ENCODE data around the gene UBE3C. TPM values are rescaled to one million over a fixed set of nuclear protein-coding genes. Genes with fewer than 3 reads are reported as not detected.
A peak's percentile ranks its signal among the peaks of the same experiment; 100 is the strongest.

The UBE3C gene
- total RNA-seq, 1 experiment from 2014 or later, result 87.6 TPM

GRCh38 chr7:157139810-157140510 is 1.2 kb downstream of the UBE3C start:
- TF ChIP-seq POLR2AphosphoS5 (IDR thresholded peaks at IDR 0.05; ENCODE audit: low read depth, low read length), result no peak
- TF ChIP-seq SIN3A (IDR thresholded peaks at IDR 0.05; ENCODE audit: borderline replicate concordance, insufficient read depth, low read depth, low read length), result no peak
- TF ChIP-seq TCF7L2 (IDR thresholded peaks at IDR 0.05; ENCODE audit: low read depth, low read length), result no peak
- TF ChIP-seq, protein P1, sequence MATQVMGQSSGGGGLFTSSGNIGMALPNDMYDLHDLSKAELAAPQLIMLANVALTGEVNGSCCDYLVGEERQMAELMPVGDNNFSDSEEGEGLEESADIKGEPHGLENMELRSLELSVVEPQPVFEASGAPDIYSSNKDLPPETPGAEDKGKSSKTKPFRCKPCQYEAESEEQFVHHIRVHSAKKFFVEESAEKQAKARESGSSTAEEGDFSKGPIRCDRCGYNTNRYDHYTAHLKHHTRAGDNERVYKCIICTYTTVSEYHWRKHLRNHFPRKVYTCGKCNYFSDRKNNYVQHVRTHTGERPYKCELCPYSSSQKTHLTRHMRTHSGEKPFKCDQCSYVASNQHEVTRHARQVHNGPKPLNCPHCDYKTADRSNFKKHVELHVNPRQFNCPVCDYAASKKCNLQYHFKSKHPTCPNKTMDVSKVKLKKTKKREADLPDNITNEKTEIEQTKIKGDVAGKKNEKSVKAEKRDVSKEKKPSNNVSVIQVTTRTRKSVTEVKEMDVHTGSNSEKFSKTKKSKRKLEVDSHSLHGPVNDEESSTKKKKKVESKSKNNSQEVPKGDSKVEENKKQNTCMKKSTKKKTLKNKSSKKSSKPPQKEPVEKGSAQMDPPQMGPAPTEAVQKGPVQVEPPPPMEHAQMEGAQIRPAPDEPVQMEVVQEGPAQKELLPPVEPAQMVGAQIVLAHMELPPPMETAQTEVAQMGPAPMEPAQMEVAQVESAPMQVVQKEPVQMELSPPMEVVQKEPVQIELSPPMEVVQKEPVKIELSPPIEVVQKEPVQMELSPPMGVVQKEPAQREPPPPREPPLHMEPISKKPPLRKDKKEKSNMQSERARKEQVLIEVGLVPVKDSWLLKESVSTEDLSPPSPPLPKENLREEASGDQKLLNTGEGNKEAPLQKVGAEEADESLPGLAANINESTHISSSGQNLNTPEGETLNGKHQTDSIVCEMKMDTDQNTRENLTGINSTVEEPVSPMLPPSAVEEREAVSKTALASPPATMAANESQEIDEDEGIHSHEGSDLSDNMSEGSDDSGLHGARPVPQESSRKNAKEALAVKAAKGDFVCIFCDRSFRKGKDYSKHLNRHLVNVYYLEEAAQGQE (IDR thresholded peaks at IDR 0.05; ENCODE audit: insufficient read depth in 1 of 2, low read depth in 2 of 2, low read length in 1 of 2), result no peak
- no peak for TF ChIP-seq CTCF (IDR thresholded peaks at IDR 0.05)
- Histone ChIP-seq H3K36me3 (ENCODE audit: control insufficient read depth, insufficient read depth, low read length) (no peaks in the 10 kb centered on the region), H3K27ac (ENCODE audit: low read length) (peak overlapping the region; percentile 84), H3K4me3 (ENCODE audit: low read depth in 2 of 2, low read length in 2 of 2) (peak overlapping the region; percentile 63 to 69), H3K27me3 (ENCODE audit: control insufficient read depth, insufficient read depth, low read length) (no peaks in the 10 kb centered on the region), H3K9me3 (ENCODE audit: control insufficient read depth, insufficient read depth, low read depth, low read length) (no peaks in the 10 kb centered on the region), H3K4me1 (ENCODE audit: control insufficient read depth, insufficient read depth, low read length) (peaks cover 18% of the 10 kb centered on the region)
- ChIA-PET CTCF (no interaction called here), POLR2A (no interaction called here)
- intact Hi-C loops (cut with micrococcal nuclease; ENCODE audit: unreplicated experiment) (loop anchor here (10.0 kb wide), 1 partner anchor 165 kb away; no protein-coding TSS in a partner anchor), in situ Hi-C loops (cut with HindIII; ENCODE audit: low pct_unique_long_range_greater_than_20kb, low sequenced_read_pairs) (no loop called here)
- DNase-seq (ENCODE audit: low read depth, low spot score) (no peak), ATAC-seq (no peak)
- no TSS peak for BruUV-seq (replicated peaks)

- Histone ChIP-seq H3K9me3 (ENCODE audit: control insufficient read depth, insufficient read depth, low read depth, low read length) (no peaks in the 10 kb centered on the region), H3K36me3 (ENCODE audit: control insufficient read depth, insufficient read depth, low read length) (no peaks in the 10 kb centered on the region), H3K4me1 (ENCODE audit: control insufficient read depth, insufficient read depth, low read length) (peaks cover 18% of the 10 kb centered on the region), H3K4me3 (ENCODE audit: low read depth in 2 of 2, low read length in 2 of 2) (peak overlapping the region; percentile 63 to 69), H3K27ac (ENCODE audit: low read length) (peak overlapping the region; percentile 84), H3K27me3 (ENCODE audit: control insufficient read depth, insufficient read depth, low read length) (no peaks in the 10 kb centered on the region)
- no peak for TF ChIP-seq SIN3A (IDR thresholded peaks at IDR 0.05; ENCODE audit: borderline replicate concordance, insufficient read depth, low read depth, low read length)
- TF ChIP-seq CTCF (IDR thresholded peaks at IDR 0.05), result no peak
- TF ChIP-seq TCF7L2 (IDR thresholded peaks at IDR 0.05; ENCODE audit: low read depth, low read length), result no peak
- TF ChIP-seq, protein P1 (IDR thresholded peaks at IDR 0.05; ENCODE audit: insufficient read depth in 1 of 2, low read depth in 2 of 2, low read length in 1 of 2), result no peak
- no peak for TF ChIP-seq POLR2AphosphoS5 (IDR thresholded peaks at IDR 0.05; ENCODE audit: low read depth, low read length)
- ATAC-seq (no peak), DNase-seq (ENCODE audit: low read depth, low spot score) (no peak)
- ChIA-PET CTCF (no interaction called here), POLR2A (no interaction called here)
- BruUV-seq (replicated peaks), result TSS peak; percentile 73
- in situ Hi-C loops (cut with HindIII; ENCODE audit: low pct_unique_long_range_greater_than_20kb, low sequenced_read_pairs), result no loop called here
- intact Hi-C loops (cut with micrococcal nuclease; ENCODE audit: unreplicated experiment), result no loop called here
These were observed 1.8 kb downstream of the UBE3C start for GRCh38 chr7:157140511-157140905.

All from Panc1 (cell line).